ENCODE measurements around the gene CTSZ.
A peak's percentile ranks its signal among the peaks of the same experiment; 100 is the strongest.

CTSZ gene

DNA sequence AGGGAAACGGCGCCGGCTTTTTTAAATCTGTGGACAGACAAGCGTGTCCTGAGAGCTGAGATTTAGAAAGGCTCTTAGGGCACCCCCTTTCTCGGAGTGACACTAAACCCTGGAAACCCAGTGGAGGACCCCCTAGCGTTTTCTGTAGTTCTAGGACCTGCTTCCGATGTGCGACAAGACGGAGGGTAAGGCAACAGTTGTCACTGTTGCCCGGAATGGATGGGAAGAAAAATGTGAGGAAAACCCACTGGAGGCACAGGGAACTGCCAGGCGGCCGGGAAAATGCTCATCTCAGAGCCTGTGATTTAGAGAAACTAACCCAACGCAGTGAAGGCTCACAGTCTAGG lies 25.6 kb upstream of the CTSZ start:
- Histone ChIP-seq H4K20me1 (ENCODE audit: insufficient read depth, low read length, poor library complexity, severe bottlenecking) (peaks cover 64% of the 10 kb centered on the region), H3K36me3 (ENCODE audit: insufficient read depth, low read length) (peaks cover 72% of the 10 kb centered on the region), H3K9ac (ENCODE audit: low read depth, low read length, poor library complexity, severe bottlenecking) (peak overlapping the region; percentile 63), H3K9me3 (ENCODE audit: insufficient read depth, low read depth, low read length) (no peaks in the 10 kb centered on the region), H3K4me1 (ENCODE audit: insufficient read depth, low read length, poor library complexity, severe bottlenecking) (peaks cover 28% of the 10 kb centered on the region), H3F3A (ENCODE audit: low read depth) (no peaks in the 10 kb centered on the region; the same call in 1 of the 2 replicates), H3K79me2 (ENCODE audit: insufficient read depth, low read length) (peaks cover 76% of the 10 kb centered on the region), H3K4me2 (ENCODE audit: low read depth, low read length, poor library complexity, severe bottlenecking) (peak overlapping the region; percentile 62), H3K9me2 (replicated peaks; ENCODE audit: low read depth, low read length) (no peaks in the 10 kb centered on the region), H2AFZ (ENCODE audit: low read length) (no peak overlapping the region), H3K27me3 (ENCODE audit: insufficient read depth, low read length, poor library complexity, severe bottlenecking) (no peaks in the 10 kb centered on the region), H3K4me3 (ENCODE audit: low read length, poor library complexity, severe bottlenecking) (peak overlapping the region; percentile 69)
- TF ChIP-seq, protein P1, sequence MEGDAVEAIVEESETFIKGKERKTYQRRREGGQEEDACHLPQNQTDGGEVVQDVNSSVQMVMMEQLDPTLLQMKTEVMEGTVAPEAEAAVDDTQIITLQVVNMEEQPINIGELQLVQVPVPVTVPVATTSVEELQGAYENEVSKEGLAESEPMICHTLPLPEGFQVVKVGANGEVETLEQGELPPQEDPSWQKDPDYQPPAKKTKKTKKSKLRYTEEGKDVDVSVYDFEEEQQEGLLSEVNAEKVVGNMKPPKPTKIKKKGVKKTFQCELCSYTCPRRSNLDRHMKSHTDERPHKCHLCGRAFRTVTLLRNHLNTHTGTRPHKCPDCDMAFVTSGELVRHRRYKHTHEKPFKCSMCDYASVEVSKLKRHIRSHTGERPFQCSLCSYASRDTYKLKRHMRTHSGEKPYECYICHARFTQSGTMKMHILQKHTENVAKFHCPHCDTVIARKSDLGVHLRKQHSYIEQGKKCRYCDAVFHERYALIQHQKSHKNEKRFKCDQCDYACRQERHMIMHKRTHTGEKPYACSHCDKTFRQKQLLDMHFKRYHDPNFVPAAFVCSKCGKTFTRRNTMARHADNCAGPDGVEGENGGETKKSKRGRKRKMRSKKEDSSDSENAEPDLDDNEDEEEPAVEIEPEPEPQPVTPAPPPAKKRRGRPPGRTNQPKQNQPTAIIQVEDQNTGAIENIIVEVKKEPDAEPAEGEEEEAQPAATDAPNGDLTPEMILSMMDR (conservative IDR thresholded peaks at IDR 0.05; ENCODE audit: low read length): no peak
- no peak for TF ChIP-seq EZH2phosphoT487 (IDR thresholded peaks at IDR 0.05; ENCODE audit: borderline replicate concordance)

DNA sequence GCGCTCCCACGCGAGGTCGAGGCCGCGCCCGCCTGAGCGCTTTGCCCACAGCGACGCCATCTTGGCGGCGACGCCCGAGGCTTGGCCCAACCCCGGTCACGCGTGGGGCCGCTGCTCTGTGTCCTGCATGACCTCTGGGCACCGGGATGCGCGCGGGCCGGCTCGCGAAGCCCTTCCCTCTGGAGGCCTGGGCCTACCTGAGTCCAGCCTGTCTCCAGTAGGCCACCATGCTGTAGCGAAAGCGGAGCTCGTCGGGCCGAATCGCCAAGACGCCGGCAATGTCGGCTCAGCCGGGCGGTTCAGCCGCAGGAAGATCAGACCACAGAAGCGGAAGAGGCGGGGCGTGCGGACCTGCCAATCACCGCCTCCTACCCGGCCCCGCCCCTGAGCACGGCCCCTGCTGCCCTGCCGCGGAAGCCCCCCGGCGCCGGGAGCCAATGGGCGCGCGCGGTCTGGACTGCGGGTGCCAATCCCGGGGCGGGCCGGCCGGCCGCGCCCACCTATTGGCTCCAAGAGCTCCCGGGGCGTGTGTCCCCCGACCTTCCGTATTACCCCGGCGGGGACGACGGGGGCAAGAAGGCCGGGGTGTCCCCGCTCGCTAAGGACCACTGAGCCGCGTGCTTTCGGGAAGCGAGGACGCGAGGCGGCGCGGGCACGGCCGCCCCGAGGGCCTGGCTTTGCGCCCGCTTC lies 25.1 kb upstream of the CTSZ start, which contains the start of gene ATP5F1E:
ATP5F1E (minus strand) TSS at position 313 of the 690 bp plus-strand sequence; CDS start at position 229, 84 bp downstream.
- H2AFZ ChIP-seq (ENCODE audit: low read length): peak within 1 kb of the TSS; percentile 58; the same call in 1 of the 2 replicates

DNA sequence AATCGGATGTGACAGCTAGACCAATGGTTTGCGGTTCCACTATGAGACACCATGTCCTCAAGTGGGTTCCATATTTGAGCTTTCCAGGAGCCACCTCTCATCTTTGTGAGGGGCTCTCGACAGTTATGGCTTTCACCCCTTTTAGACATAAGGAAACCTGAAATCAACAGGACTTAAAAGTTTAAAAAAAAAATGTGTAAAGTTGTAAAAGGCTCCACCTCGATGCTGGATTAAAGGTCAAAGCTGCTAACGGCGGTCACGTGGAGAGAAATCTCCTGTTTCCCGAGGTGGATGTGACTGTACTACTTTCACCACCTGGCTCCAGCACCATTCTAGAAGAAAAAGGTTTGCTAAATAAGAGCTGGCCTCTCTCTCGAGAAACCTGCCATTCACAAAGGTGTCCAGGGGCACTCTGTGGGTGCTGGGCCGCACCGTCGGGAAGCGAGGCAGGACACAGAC lies 24.5 kb upstream of the CTSZ start:
- peak overlapping the region; percentile 76 for H3K4me2 ChIP-seq (ENCODE audit: low read depth, low read length, poor library complexity, severe bottlenecking)
- H3K9me2 ChIP-seq (replicated peaks; ENCODE audit: low read depth, low read length): no peaks in the 10 kb centered on the region
- H3K4me3 ChIP-seq (ENCODE audit: low read length, poor library complexity, severe bottlenecking): peak overlapping the region; percentile 80
- H3K79me2 ChIP-seq (ENCODE audit: insufficient read depth, low read length): peaks cover 73% of the 10 kb centered on the region
- peaks cover 55% of the 10 kb centered on the region for H4K20me1 ChIP-seq (ENCODE audit: insufficient read depth, low read length, poor library complexity, severe bottlenecking)
- peak overlapping the region; percentile 80 for H3K9ac ChIP-seq (ENCODE audit: low read depth, low read length, poor library complexity, severe bottlenecking)
- H3K36me3 ChIP-seq (ENCODE audit: insufficient read depth, low read length): peaks cover 71% of the 10 kb centered on the region
- no peaks in the 10 kb centered on the region; the same call in 1 of the 2 replicates for H3F3A ChIP-seq (ENCODE audit: low read depth)
- H3K4me1 ChIP-seq (ENCODE audit: insufficient read depth, low read length, poor library complexity, severe bottlenecking): peaks cover 20% of the 10 kb centered on the region
- peak overlapping the region; percentile 58; the same call in 1 of the 2 replicates for H2AFZ ChIP-seq (ENCODE audit: low read length)
- no peak for TF ChIP-seq EZH2phosphoT487 (IDR thresholded peaks at IDR 0.05; ENCODE audit: borderline replicate concordance)
- TF ChIP-seq, protein P1 (conservative IDR thresholded peaks at IDR 0.05; ENCODE audit: low read length): no peak
- H3K9me3 ChIP-seq (ENCODE audit: insufficient read depth, low read depth, low read length): no peaks in the 10 kb centered on the region
- H3K27me3 ChIP-seq (ENCODE audit: insufficient read depth, low read length, poor library complexity, severe bottlenecking): no peaks in the 10 kb centered on the region

More for the DNA sequence above, 25.1 kb upstream of the CTSZ start, which contains the start of gene ATP5F1E:
- peaks cover 26% of the 10 kb centered on the region for H3K4me1 ChIP-seq (ENCODE audit: insufficient read depth, low read length, poor library complexity, severe bottlenecking)
- TF ChIP-seq EZH2phosphoT487 (IDR thresholded peaks at IDR 0.05; ENCODE audit: borderline replicate concordance): no peak
- TF ChIP-seq, protein P1 (conservative IDR thresholded peaks at IDR 0.05; ENCODE audit: low read length): no peak
- peak within 1 kb of the TSS; percentile 80 for H3K9ac ChIP-seq (ENCODE audit: low read depth, low read length, poor library complexity, severe bottlenecking)
- H3K9me2 ChIP-seq (replicated peaks; ENCODE audit: low read depth, low read length): no peaks in the 10 kb centered on the region
- peaks cover 61% of the 10 kb centered on the region for H4K20me1 ChIP-seq (ENCODE audit: insufficient read depth, low read length, poor library complexity, severe bottlenecking)
- peak within 1 kb of the TSS; percentile 76 for H3K4me2 ChIP-seq (ENCODE audit: low read depth, low read length, poor library complexity, severe bottlenecking)
- no peaks in the 10 kb centered on the region for H3K9me3 ChIP-seq (ENCODE audit: insufficient read depth, low read depth, low read length)
- peaks cover 76% of the 10 kb centered on the region for H3K79me2 ChIP-seq (ENCODE audit: insufficient read depth, low read length)
- H3F3A ChIP-seq (ENCODE audit: low read depth): no peaks in the 10 kb centered on the region; the same call in 1 of the 2 replicates
- H3K4me3 ChIP-seq (ENCODE audit: low read length, poor library complexity, severe bottlenecking): peak within 1 kb of the TSS; percentile 80
- no peaks in the 10 kb centered on the region for H3K27me3 ChIP-seq (ENCODE audit: insufficient read depth, low read length, poor library complexity, severe bottlenecking)
- H3K36me3 ChIP-seq (ENCODE audit: insufficient read depth, low read length): peaks cover 71% of the 10 kb centered on the region
